GM21619 (cell line): Measurements from ENCODE around the gene SULF2.
"Not testable (repeated sequence)": the region's sequence is repeated elsewhere in the genome, so short reads cannot be mapped to it uniquely, and the experiment has no call there.

Experiments
- ATAC-seq: cut with Tn5 transposase; IDR thresholded peaks from one replicate; pipeline ENCODE4 v1.9.1; 2021; ENCODE audit not compliant: unreplicated experiment

SULF2 gene

DNA sequence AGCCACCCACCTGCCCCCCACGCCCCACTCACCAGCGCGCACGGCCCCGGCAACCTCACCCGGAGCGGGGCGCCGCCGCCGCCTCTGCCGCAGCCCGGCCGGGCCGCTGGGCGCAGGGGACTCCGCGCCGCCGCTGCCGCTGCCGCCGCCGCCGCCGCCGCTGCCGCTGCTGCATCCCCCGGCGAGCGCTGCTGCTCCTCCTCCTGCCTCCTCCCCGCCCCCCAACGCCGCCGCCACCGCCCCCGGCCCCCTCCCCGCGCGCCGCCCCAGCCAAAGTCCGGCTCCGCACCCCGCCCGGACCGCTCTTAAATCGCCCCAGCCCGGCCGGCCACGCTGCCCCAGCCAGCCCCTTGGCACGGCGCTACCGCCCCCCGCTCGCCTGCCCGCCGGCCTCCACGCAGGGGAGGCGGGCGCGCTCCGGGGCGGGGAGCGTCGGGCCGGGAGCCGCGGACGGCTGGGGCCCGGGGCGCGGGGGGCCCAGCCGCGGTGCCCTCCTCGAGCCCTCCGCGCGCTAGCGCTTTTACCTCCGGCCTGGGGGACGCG, at the start of gene SULF2:
Gene SULF2, minus strand, starts transcription at position 171 of the 543 bp plus-strand sequence. CDS start 28,118 bp downstream, outside the sequence.
- ATAC-seq: no peak

- ATAC-seq: not testable (repeated sequence)
These were observed 46.4 kb upstream of the SULF2 start for GRCh38 chr20:47831675-47832074.

DNA sequence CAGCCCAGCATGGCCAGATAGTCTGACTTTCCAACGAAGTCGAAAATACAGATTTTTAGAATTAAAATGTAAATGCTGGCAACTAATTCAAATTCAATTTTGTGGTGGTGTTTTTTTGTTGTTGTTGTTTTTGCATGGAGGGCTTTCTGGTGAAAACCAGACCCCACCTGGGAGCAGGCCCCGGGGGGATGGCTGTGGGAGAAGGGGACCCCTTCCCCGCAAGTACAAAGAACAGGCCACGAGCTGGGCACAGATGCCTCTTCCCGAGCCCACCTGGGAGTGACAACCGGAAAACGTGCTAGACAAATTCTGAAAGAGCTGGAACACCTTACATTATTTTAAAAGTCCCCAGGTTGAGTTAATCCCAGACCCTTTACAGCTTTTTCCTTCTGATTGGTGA, 41.4 kb upstream of the SULF2 start:
- ATAC-seq: not testable (repeated sequence)

- ATAC-seq: not testable (repeated sequence)
These were observed 40.7 kb upstream of the SULF2 start for GRCh38 chr20:47826006-47826405.

DNA sequence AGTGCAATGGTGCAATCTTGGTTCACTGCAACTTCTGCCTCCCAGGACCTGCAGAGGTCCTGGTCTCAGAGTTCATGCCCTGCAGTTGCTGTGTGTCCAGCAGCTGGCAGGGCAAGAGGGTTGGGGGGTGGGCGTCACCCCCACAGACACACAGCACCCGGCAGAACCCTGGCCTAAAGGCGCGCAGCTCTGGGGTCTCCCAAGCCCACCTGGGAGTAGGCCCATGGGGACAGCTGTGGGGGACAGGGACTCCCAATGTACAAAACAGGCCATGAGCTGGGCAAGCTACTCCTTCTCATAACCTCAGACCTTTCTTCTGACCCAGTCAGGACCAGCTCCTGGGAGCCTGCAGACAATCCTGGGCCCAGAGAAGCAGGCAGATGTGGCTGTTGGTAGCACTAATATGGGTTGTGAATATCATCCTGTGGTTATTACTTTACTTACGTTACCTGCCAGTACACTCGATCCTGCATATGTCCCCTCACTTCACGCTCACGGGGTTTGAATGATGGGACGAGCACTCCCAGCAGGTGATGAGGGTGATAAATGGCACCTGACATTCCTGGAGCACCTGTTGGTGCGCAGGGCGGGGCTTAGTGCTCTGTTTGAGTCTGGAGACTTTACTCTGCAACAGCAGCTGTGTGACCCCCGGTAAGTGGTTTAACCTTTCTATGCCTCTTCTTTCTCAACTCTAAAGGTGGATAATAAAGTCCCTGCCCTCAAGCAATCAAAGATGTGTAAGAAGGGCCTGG, 39.9 kb upstream of the SULF2 start:
- no peak for ATAC-seq

DNA sequence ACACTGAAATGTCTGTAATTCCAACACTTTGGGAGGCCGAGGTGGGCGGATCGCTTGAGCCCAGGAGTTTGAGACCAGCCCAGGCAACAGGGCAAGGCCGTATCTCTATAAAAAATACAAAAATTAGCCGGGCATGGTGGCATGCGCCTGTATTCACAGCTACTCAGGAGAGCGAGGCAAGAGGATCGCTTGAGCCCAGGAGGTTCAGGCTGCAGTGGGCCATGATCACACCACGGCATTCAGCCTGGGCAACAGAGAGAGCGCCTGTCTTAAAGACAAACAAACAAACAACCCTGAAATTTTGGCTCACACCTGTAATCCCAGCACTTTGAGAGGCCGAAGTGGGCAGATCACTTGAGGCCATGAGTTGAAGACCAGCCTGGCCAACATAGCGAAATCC, 38.7 kb upstream of the SULF2 start:
- not testable (repeated sequence) for ATAC-seq

DNA sequence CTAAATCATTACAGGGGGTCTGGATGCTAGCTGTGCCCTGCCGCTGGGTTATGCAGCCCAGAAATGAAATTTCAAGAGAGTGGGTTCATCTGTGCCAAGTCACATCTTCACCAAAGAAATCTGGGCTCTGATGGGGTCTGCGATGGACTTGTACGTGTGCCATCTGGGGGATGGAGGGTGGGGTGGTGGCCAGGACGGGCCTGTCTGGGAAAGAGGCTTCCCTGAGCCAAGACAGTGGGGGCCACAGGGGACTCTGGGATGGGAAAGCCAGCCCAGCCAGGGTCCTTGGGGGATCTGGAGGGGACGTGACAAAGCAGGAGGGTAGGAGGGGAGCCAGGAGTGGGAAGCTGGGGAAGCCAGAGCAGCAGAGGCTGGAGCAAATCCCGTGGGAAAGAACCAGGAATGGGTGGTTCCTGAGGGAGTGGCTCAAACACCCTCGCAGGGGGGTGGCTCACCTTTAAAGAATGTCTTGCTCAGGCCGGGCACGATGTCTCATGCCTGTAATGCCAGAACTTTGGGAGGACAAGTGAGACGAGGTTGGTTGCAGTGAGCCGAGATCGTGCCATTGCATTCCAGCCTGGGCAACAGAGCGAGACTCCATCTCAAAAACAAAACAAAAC, 36.3 kb upstream of the SULF2 start:
- ATAC-seq: no peak

DNA sequence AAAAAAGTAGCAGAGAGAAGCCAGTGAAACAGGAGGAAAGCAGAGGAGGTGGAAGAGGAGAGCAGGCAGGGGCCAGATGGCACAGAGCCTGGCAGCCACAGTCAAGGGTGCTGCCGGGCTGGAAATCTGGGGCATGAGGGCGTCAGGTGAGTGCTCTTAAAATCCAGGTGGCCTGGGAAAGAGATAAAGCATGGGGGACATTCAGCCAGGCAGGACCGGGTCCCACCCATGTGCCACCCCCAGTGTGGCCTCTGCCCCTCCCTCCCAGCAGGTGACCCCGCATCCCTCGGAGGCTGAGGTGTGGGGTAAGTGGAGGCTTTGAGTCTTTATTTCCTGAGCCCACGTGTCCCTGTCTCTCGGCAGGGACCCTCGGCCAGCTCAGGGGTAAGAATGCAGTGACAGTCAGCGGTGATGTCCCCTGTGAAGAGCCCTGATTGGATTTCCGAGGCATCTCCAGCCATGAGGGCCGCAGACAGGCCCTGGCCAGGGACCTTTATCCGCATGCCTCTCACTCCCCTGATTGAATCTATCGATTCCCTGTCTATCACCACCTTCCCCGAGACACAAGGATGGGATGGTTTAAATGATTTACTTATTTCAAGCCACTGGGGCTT, 33.8 kb upstream of the SULF2 start:
- ATAC-seq: no peak

DNA sequence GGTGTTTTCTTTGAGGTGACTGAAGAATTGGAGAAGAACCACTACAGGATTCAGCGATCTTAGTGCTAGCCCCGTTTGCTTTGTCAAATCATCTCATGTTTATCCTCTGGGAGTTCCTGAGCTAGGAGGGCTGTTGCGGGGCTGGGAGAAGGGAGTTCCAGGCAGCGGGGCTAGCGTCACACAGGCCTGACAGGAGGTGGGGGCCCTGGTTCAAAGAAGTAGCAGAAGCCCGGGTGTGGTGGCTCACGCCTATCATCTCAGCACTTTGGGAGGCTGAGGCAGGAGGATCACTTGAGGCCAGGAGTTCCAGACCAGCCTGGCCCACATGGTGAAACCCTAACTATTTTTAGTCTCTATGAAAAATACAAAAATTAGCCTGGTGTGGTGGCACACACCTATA, 33.2 kb upstream of the SULF2 start:
- ATAC-seq: no peak

DNA sequence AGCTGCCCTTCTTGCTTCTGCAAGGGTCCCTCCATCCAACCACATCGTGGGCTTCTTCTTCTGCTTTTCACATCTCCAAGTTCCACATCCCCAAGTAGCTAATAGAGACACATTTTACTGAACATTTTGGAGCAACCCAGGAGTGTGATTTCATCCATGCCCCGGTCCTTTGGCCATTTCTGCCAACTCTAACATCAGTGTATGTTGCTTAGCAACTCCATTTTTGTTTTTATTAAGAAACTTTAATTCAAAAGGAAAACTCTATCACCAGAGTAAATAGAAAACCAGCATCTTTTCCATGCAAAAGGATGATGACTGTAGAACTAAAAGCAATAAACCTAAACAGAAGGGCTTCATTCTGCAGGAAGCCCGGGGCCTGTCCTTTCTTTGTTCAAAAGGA, 32.7 kb upstream of the SULF2 start:
- ATAC-seq: no peak

GRCh38 chr20:47817573-47817972, 32.3 kb upstream of the SULF2 start:
- ATAC-seq: no peak

GRCh38 chr20:47816487-47817451, 31.5 kb upstream of the SULF2 start:
- ATAC-seq: no peak

DNA sequence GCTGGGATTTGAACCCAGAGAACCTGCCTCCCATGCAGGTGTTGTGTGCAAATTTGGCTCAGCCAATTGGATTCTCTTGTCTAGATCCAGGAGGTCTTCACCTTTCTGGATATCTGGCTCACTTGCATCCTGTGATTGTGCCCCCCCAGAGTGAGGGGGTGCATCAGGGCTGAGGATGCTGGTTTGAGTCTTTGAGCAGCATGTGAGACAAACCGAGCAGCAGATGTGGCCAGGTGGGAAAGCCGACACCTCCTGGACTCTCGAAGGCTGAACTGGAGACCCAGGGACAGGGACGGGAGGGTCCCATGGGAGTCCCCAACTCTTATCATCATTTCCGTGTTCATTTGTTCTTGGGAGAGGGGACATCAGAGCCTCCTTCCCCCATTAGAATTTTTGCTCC, 30.6 kb upstream of the SULF2 start:
- ATAC-seq: no peak

GRCh38 chr20:47815416-47815806, 30.1 kb upstream of the SULF2 start:
- no peak for ATAC-seq

GRCh38 chr20:47814632-47815415, 29.5 kb upstream of the SULF2 start:
- ATAC-seq: no peak

DNA sequence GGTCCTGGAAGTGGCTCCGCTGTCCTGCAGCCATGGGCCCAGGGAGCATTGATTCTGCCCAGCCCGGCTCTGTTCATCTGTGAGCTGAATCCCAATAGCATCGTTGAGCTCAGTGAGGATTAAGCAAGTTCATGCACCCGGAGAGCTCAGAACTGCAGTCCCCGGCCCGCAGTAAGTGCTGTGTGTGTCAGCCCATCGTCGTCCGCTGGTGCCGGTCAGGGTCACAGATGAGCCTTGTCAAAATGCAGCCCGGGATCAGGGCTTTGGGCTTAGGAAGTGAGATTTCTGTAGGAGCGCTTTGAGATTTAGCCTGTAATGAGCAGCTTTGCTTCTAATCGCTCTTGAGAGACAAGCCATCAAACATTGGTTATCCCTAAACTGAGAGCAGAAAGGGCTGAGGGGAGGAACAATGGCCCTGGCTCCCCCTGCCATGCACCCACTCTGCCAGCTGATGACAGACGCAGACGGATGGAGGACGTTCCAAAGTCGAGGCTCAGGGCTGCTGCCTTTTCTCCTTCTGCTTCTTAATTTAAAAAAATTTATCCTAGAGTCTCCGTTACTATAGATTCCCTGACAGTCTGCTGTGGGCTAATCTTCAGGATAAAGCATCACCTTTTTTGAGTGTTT, 25.6 kb upstream of the SULF2 start:
- no peak for ATAC-seq

- no peak for ATAC-seq
These were observed 24.9 kb upstream of the SULF2 start for GRCh38 chr20:47810116-47810677.

DNA sequence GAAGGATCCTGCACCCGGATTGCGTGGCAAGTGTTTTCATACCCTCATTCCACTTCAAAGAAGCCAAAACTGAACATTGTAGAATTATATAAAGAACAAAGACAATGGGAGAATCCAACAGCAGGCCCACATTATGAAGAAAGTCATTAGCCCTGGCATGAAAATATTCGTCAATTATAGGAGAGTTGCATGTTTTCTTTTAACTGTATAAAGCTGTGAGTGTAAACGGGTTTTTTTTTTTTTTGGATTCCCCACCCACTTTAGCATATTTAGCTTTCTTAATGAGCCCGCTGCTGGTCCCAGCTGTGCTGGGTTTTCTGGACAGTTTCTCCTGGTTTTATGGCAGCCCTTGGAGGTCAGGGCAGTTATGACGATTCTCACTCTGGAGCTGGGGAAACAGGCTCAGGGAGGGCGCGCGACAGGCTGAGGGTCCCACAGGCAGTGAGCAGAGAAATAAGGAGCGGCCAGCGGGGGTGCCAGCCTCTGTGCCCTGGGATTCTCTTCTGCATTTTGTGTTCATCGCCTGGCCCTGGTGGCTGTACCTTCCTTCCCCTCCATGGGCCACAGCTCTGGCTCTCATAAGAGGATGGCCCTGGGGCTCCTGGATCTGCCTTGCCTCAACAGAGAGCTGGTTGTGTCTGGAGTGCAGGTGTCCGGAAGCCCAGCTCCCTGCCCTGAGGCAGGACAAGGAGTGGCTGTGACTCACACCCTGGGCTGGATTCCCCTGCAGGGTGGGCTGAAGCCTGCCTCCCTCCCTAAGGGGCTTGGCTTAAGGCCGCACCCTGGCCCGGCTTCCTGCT, 24.1 kb upstream of the SULF2 start:
- no peak for ATAC-seq
